Osteoblast (primary cell): Measurements from ENCODE around the gene PPP4R3B. TPM values are rescaled to one million over a fixed set of nuclear protein-coding genes. Genes with fewer than 3 reads are reported as not detected.

ENCODE experiments used
- DNase-seq: peaks from one replicate; pipeline ENCODE4 v3.0.0; 2011; ENCODE audit warnings: low spot score, mixed read lengths; ENCODE audit not compliant: insufficient read length; ENCODE audit errors: missing footprints
- H2AFZ ChIP-seq: 2 replicates; pipeline ENCODE4 v1.6.0; 2011; ENCODE audit warnings: mild to moderate bottlenecking, low read length
- H3K27ac ChIP-seq: 2 replicates; pipeline ENCODE4 v1.5.1; 2011; ENCODE audit warnings: mild to moderate bottlenecking, low read depth, low read length, moderate library complexity
- H3K27me3 ChIP-seq: 2 replicates; pipeline ENCODE4 v1.6.0; 2012; ENCODE audit warnings: mild to moderate bottlenecking, control low read depth, inconsistent platforms, low read length, moderate library complexity; ENCODE audit not compliant: insufficient read depth
- H3K36me3 ChIP-seq: 2 replicates; pipeline ENCODE4 v1.5.1; 2011; ENCODE audit warnings: mild to moderate bottlenecking, low read length, control low read depth, moderate library complexity; ENCODE audit not compliant: insufficient read depth
- H3K4me1 ChIP-seq: 2 replicates; pipeline ENCODE4 v1.5.1; 2011; ENCODE audit warnings: mild to moderate bottlenecking, low read length, control low read depth, moderate library complexity; ENCODE audit not compliant: insufficient read depth
- H3K4me2 ChIP-seq: 2 replicates; pipeline ENCODE4 v1.6.0; 2011; ENCODE audit warnings: mild to moderate bottlenecking, low read length; ENCODE audit not compliant: insufficient read depth
- H3K4me3 ChIP-seq: fragments of 200-600 bp; sonication (generic); 3 replicates; pipeline ENCODE4 v1.5.1; 2012; ENCODE audit warnings: mild to moderate bottlenecking, low read length, inconsistent platforms; ENCODE audit not compliant: insufficient read depth
- H3K79me2 ChIP-seq: 2 replicates; pipeline ENCODE4 v1.6.0; 2012; ENCODE audit warnings: mild to moderate bottlenecking, low read length, control low read depth, inconsistent platforms; ENCODE audit not compliant: insufficient read depth
- H3K9me3 ChIP-seq: 2 replicates; pipeline ENCODE4 v1.5.1; 2011; ENCODE audit warnings: low read depth, low read length, control low read depth
- H4K20me1 ChIP-seq: 2 replicates; pipeline ENCODE4 v1.6.0; 2012; ENCODE audit warnings: mild to moderate bottlenecking, low read length, control low read depth; ENCODE audit not compliant: insufficient read depth
- CTCF ChIP-seq: IDR thresholded peaks from 2 replicates; pipeline ENCODE4 v1.5.1; 2011; ENCODE audit warnings: mild to moderate bottlenecking, low read depth, low read length, moderate library complexity; ENCODE audit errors: extremely low read depth
- total RNA-seq: library from RNA; depleted of rRNA; stranded (reverse); fragments of >200 nt; gene quantifications from 2 replicates; pipeline ENCODE4 v1.2.3, GENCODE V29; 2012

Gene PPP4R3B
- total RNA-seq, 1 donor = 37.6 TPM

DNA sequence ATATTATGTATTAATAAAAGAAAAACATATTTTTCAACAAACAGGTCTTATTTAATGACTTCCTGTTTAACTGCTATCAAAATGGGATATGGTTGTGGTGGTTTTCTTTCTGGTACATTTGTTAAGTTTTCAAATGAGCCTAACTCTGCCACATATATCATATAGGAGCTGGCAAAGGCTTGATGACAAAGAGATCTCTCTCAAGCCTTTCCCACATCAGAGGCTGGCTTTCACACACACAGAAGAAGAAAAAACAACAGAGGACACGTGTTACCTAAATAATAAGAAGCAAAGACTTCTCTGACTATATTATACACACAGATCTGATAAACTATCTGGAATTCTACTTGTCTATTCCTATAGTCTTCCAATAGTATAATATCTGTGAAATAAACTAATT, 51.8 kb downstream of the PPP4R3B start:
- Histone ChIP-seq H3K4me1 (no peaks in the 10 kb centered on the region), H3K36me3 (peaks cover 51% of the 10 kb centered on the region), H4K20me1 (peaks cover 2% of the 10 kb centered on the region), H2AFZ (no peak overlapping the region), H3K79me2 (no peaks in the 10 kb centered on the region), H3K4me3 (no peak overlapping the region), H3K4me2 (no peak overlapping the region), H3K9me3 (no peaks in the 10 kb centered on the region), H3K27me3 (no peaks in the 10 kb centered on the region), H3K27ac (no peak overlapping the region)
- no peak for TF ChIP-seq CTCF
- DNase-seq = peak; percentile 38

GRCh38 chr2:55560855-55561254, 56.6 kb downstream of the PPP4R3B start:
- Histone ChIP-seq H4K20me1 (peaks cover 5% of the 10 kb centered on the region), H2AFZ (no peak overlapping the region), H3K27ac (no peak overlapping the region), H3K4me3 (no peak overlapping the region), H3K27me3 (no peaks in the 10 kb centered on the region), H3K36me3 (peaks cover 61% of the 10 kb centered on the region), H3K4me1 (peaks cover 7% of the 10 kb centered on the region), H3K9me3 (no peaks in the 10 kb centered on the region), H3K79me2 (no peaks in the 10 kb centered on the region), H3K4me2 (no peak overlapping the region)
- no peak for TF ChIP-seq CTCF
- DNase-seq = no peak

DNA sequence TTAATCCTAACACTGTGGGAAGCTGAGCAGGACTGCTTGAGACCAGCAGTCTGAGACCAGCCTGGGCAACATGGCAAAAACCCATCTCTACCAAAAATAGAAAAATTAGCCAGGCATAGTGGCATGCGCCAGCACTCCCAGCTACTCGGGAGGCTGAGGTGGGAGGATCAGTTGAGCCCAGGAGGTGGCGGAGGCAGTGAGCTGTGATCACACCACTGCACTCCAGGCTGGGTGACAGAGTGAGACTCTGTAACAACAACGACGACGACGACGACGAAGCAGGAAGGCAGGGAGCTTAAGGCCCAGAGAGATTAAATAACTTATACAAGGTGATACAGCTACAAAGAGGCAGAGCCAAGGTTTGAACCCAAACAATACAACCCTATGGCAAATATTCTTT, 60.6 kb downstream of the PPP4R3B start:
- peaks cover 8% of the 10 kb centered on the region for H3K4me1 ChIP-seq
- no peaks in the 10 kb centered on the region for H3K9me3 ChIP-seq
- DNase-seq = no peak
- H3K4me2 ChIP-seq = no peak overlapping the region
- no peak overlapping the region for H3K4me3 ChIP-seq
- peaks cover 25% of the 10 kb centered on the region for H3K36me3 ChIP-seq
- H3K79me2 ChIP-seq = no peaks in the 10 kb centered on the region
- H2AFZ ChIP-seq = no peak overlapping the region
- no peak overlapping the region for H3K27ac ChIP-seq
- H3K27me3 ChIP-seq = no peaks in the 10 kb centered on the region
- peaks cover 5% of the 10 kb centered on the region for H4K20me1 ChIP-seq
- no peak for TF ChIP-seq CTCF

- H3K27ac ChIP-seq = no peak overlapping the region
- no peak overlapping the region for H2AFZ ChIP-seq
- H3K27me3 ChIP-seq = no peaks in the 10 kb centered on the region
- H4K20me1 ChIP-seq = peaks cover 6% of the 10 kb centered on the region
- peaks cover 20% of the 10 kb centered on the region for H3K36me3 ChIP-seq
- peaks cover 8% of the 10 kb centered on the region for H3K4me1 ChIP-seq
- no peak for DNase-seq
- H3K4me3 ChIP-seq = no peak overlapping the region
- H3K79me2 ChIP-seq = no peaks in the 10 kb centered on the region
- TF ChIP-seq CTCF = no peak
- H3K9me3 ChIP-seq = no peaks in the 10 kb centered on the region
- H3K4me2 ChIP-seq = no peak overlapping the region
Measured at GRCh38 chr2:55555977-55556376, 61.4 kb downstream of the PPP4R3B start.
